Spleen (tissue), 11 donors: ENCODE data around the gene CAMK1D. TPM values are rescaled to one million over a fixed set of nuclear protein-coding genes. Genes with fewer than 3 reads are reported as not detected.
A peak's percentile ranks its signal among the peaks of the same experiment; 100 is the strongest.

Experiments
- DNase-seq: peaks from one replicate; pipeline ENCODE4 v3.0.0-alpha.2; 2020
- H3K27ac ChIP-seq, 8 donors: fragments of 200-600 bp; sonication (generic) in 7 of 8; 1 replicate in 4 of 8; 2 replicates in 4 of 8; pipeline versions ENCODE4 v1.5.0 to v1.8.0; 2016 to 2021; ENCODE audit warnings: inconsistent platforms in 4 of 8, mild to moderate bottlenecking in 4 of 8, moderate library complexity in 1 of 8
- H3K27me3 ChIP-seq, 7 donors: fragments of 200-600 bp; sonication (generic) in 6 of 7; replicated peaks in 1 of 7; 1 replicate in 4 of 7; 2 replicates in 3 of 7; pipeline versions ENCODE4 v1.5.0 to v1.8.0; 2016 to 2021; ENCODE audit warnings: inconsistent platforms in 3 of 7, mild to moderate bottlenecking in 1 of 7
- H3K36me3 ChIP-seq, 6 donors: fragments of 200-600 bp; sonication (generic) in 5 of 6; 1 replicate in 4 of 6; 2 replicates in 2 of 6; pipeline versions ENCODE4 v1.5.0 to v1.8.0; 2016 to 2021; ENCODE audit warnings: inconsistent platforms in 2 of 6
- H3K4me1 ChIP-seq, 6 donors: fragments of 200-600 bp; sonication (generic) in 5 of 6; 1 replicate in 3 of 6; 2 replicates in 3 of 6; pipeline versions ENCODE4 v1.5.0 to v1.8.0; 2016 to 2021; ENCODE audit warnings: inconsistent platforms in 3 of 6
- H3K4me3 ChIP-seq, 8 donors: fragments of 200-600 bp; sonication (generic) in 7 of 8; 1 replicate in 4 of 8; 2 replicates in 4 of 8; pipeline versions ENCODE4 v1.5.0 to v1.8.0; 2016 to 2021; ENCODE audit warnings: inconsistent platforms in 4 of 8, mild to moderate bottlenecking in 4 of 8, moderate library complexity in 2 of 8
- H3K9me3 ChIP-seq, 8 donors: fragments of 200-600 bp; sonication (generic) in 7 of 8; 1 replicate in 4 of 8; 2 replicates in 4 of 8; pipeline versions ENCODE4 v1.5.0 to v1.8.0; 2016 to 2021; ENCODE audit warnings: inconsistent platforms in 4 of 8
- POLR2A ChIP-seq, 3 donors: fragments of 450-650 bp; IDR thresholded peaks; one replicate each; pipeline ENCODE4 v1.5.1; 2017; ENCODE audit warnings: antibody characterized with exemption in 3 of 3, mild to moderate bottlenecking in 1 of 3
- POLR2AphosphoS5 ChIP-seq, 3 donors: sonication (generic); formaldehyde crosslinking; IDR thresholded peaks; one replicate each; pipeline ENCODE4 v1.5.1; 2017; ENCODE audit warnings: antibody characterized with exemption in 3 of 3
- WGBS, 5 donors: extraction: QIAGEN DNeasy Blood & Tissue Kit in 3 of 5; methylation state at CpG; one replicate each; pipeline versions ENCODE4 v1.1.5 to v1.1.7; 2013 to 2018; 5-methylcytosine and 5-hydroxymethylcytosine counted together
- intact Hi-C: fragments of 100-400 bp; cut with DNase I; formaldehyde crosslinking; loops from one replicate; pipeline ENCODE4 v1.15.0; 2023; ENCODE audit warnings: low total_unique reads
- polyA plus RNA-seq, 3 donors: library from polyadenylated mRNA; stranded (reverse); fragments of 200-250 nt; gene quantifications; one replicate each; pipeline ENCODE4 v1.2.1, GENCODE V29; 2013
- total RNA-seq, 7 donors: library from RNA; depleted of rRNA in 3 of 7; stranded (reverse); fragments of >200 nt in 3 of 7; fragmentation: NEBNext Ultra II Directional in 4 of 7; extraction: Animal tissue kit (Norgen Biotek cat#: 25700) in 4 of 7; gene quantifications; one replicate each; pipeline versions ENCODE4 v1.1.0 to v1.2.1, GENCODE V29; 2016 to 2021
- TF ChIP-seq, protein P1 (sequence below), 11 experiments: fragments of 200-600 bp in 7 of 11; fragments of 450-650 bp in 4 of 11; sonication (generic) in 4 of 11; IDR thresholded peaks in 8 of 11; conservative IDR thresholded peaks in 3 of 11; 1 replicate in 7 of 11; 2 replicates in 4 of 11; pipeline versions ENCODE4 v1.4.0 to v1.8.0; 2016 to 2021; ENCODE audit warnings: antibody characterized with exemption in 11 of 11, inconsistent platforms in 4 of 11, mild to moderate bottlenecking in 1 of 11
- donor health status: healthy with polysubstance abuse.
- donor health status: DM: no; HTN: no; CAD: no; lungs with moderate emphysema.
- donor health status: DM: no; HTN: no; CAD: no.
- donor health status: Bipolar disorder and iron deficiency.
- donor health status: healthy.
- donor health status: DM: no; HTN: no; CAD: no.
- donor health status: DM: yes; HTN: yes; CAD: no.

CAMK1D gene
- total and polyA plus RNA-seq, 10 donors, result 6.8 to 34.5 (median 20.0) TPM

DNA sequence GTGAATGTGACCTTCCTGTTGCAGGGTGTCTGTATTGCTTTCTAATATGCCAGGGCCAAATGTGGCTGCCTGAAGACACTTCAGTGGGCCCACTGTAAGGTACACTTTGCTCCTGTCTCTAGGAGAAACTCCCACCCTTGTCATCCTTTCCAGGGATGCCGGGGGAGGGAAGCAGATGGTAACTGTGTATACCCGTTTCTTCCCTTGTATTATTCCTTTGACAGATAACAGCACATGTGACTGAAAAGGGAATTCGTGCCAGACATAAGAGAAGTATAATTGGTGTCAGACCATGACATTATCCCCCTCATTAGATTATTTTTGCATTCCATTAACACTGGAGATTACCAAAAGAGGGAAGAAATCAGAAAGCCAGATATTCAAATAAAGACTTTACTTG is 317.7 kb downstream of the CAMK1D start:
- TF ChIP-seq, protein P1, sequence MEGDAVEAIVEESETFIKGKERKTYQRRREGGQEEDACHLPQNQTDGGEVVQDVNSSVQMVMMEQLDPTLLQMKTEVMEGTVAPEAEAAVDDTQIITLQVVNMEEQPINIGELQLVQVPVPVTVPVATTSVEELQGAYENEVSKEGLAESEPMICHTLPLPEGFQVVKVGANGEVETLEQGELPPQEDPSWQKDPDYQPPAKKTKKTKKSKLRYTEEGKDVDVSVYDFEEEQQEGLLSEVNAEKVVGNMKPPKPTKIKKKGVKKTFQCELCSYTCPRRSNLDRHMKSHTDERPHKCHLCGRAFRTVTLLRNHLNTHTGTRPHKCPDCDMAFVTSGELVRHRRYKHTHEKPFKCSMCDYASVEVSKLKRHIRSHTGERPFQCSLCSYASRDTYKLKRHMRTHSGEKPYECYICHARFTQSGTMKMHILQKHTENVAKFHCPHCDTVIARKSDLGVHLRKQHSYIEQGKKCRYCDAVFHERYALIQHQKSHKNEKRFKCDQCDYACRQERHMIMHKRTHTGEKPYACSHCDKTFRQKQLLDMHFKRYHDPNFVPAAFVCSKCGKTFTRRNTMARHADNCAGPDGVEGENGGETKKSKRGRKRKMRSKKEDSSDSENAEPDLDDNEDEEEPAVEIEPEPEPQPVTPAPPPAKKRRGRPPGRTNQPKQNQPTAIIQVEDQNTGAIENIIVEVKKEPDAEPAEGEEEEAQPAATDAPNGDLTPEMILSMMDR (IDR thresholded peaks at IDR 0.05 in 8 of 11, conservative IDR thresholded peaks at IDR 0.05 in 3 of 11), result no peak
- TF ChIP-seq POLR2AphosphoS5 (IDR thresholded peaks at IDR 0.05) (no peak), POLR2A (IDR thresholded peaks at IDR 0.05) (no peak)
- Histone ChIP-seq H3K4me3 (no peak overlapping the region), H3K27me3 (no peaks in the 10 kb centered on the region), H3K36me3 (peaks cover 0 to 16% (median 5%) of the 10 kb centered on the region in 6 donors), H3K4me1 (no peaks in the 10 kb centered on the region), H3K9me3 (peaks cover 0 to 8% (median 5%) of the 10 kb centered on the region in 8 donors), H3K27ac (no peak overlapping the region)
- WGBS, 5 donors, result 87 to 91% (median 87%) methylated on average over 3 of the region's 3 CpGs
- intact Hi-C loops, result no loop called here
- no peak for DNase-seq

DNA sequence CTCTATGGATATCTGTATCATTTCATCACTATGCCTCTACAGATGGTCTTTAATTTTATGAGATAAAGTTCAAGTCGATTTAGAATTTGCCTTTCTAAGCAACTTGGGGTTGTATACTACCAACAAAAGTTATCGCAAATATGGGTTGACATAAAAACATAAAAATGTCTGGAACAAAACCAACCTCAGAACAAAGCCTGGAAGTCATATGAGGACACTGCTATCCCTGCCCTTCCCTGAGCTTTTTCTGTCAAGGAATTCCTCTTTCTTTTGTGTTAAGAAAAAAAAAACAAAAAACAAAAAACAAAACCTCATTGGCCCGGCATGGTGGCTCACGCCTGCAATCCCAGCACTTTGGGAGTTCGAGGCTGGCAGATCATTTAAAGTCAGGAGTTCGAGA is 319.3 kb downstream of the CAMK1D start:
- Histone ChIP-seq H3K36me3 (peaks cover 0 to 16% (median 5%) of the 10 kb centered on the region in 6 donors), H3K4me3 (no peak overlapping the region), H3K4me1 (no peaks in the 10 kb centered on the region), H3K27ac (peak overlapping the region in 4 of 8 donors; percentile 2 to 44 (median 28)), H3K9me3 (peaks cover 0 to 8% (median 5%) of the 10 kb centered on the region in 8 donors), H3K27me3 (no peaks in the 10 kb centered on the region)
- TF ChIP-seq, protein P1 (IDR thresholded peaks at IDR 0.05 in 8 of 11, conservative IDR thresholded peaks at IDR 0.05 in 3 of 11), result no peak
- 75 to 89% (median 82%) methylated on average over 6 of the region's 6 CpGs for WGBS, 5 donors
- intact Hi-C loops, result no loop called here
- DNase-seq, result no peak

DNA sequence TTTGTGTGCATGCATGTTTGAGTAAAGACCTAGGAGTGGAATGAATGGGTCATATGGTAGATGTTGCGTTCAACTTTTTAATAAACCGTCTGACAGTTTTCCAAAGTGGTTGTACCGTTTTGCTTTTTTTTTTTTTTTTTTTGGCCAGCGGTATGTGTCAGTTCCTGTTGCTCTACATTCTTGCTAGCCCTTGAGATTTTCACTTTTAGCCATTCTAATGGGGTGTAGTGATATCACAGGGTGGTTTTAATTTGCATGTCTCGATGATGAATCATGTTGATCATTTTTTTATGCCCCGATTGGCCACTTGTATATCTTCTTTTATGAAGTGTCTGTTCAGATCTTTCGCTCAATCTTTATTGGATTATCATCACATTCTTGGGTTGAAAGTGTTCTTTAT is 320.7 kb downstream of the CAMK1D start:
- 83 to 96% (median 87%) methylated on average over 7 of the region's 7 CpGs for WGBS, 5 donors
- Histone ChIP-seq H3K4me3 (no peak overlapping the region), H3K27ac (no peak overlapping the region), H3K4me1 (no peaks in the 10 kb centered on the region), H3K27me3 (no peaks in the 10 kb centered on the region), H3K36me3 (peaks cover 0 to 16% (median 5%) of the 10 kb centered on the region in 6 donors), H3K9me3 (peaks cover 0 to 8% (median 5%) of the 10 kb centered on the region in 8 donors)
- intact Hi-C loops, result no loop called here
- DNase-seq, result no peak
- TF ChIP-seq POLR2A (IDR thresholded peaks at IDR 0.05) (no peak), POLR2AphosphoS5 (IDR thresholded peaks at IDR 0.05) (no peak)
- TF ChIP-seq, protein P1 (IDR thresholded peaks at IDR 0.05 in 8 of 11, conservative IDR thresholded peaks at IDR 0.05 in 3 of 11), result no peak

DNA sequence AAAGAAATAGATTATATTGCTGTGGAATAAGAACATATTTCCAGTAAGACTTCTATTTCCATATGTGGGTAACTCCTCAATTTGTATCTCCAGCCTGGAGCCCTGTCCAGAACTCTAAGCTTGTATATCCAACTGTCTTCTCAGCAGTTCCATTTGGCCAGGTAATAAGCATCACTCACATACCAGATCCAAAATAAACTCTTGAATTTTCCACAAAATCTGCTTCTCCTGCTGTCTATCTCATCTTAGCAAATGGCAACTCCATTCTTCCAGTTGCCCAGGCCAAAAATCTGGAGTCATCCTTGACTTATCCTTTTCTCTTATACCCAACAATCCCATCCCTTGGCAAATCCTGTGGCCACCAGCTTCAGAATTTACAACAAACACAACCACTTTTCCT is 325.8 kb downstream of the CAMK1D start:
- TF ChIP-seq POLR2A (IDR thresholded peaks at IDR 0.05) (no peak), POLR2AphosphoS5 (IDR thresholded peaks at IDR 0.05) (no peak)
- TF ChIP-seq, protein P1 (IDR thresholded peaks at IDR 0.05 in 8 of 11, conservative IDR thresholded peaks at IDR 0.05 in 3 of 11), result no peak
- peaks cover 0 to 17% (median 0%) of the 10 kb centered on the region in 6 donors for H3K36me3 ChIP-seq
- intact Hi-C loops, result no loop called here
- H3K27me3 ChIP-seq, result no peaks in the 10 kb centered on the region
- DNase-seq, result no peak
- H3K4me3 ChIP-seq, result no peak overlapping the region
- H3K9me3 ChIP-seq, result peaks cover 0 to 12% (median 0%) of the 10 kb centered on the region in 8 donors
- no peaks in the 10 kb centered on the region for H3K4me1 ChIP-seq
- no peak overlapping the region for H3K27ac ChIP-seq
